Endodermal cell (in vitro differentiated cells): ENCODE results near the gene ODF4. TPM values are rescaled to one million over a fixed set of nuclear protein-coding genes. Genes with fewer than 3 reads are reported as not detected.

Source experiments
- DNase-seq: peaks from one replicate; pipeline ENCODE4 v3.0.0-alpha.2; 2017
- H3K27ac ChIP-seq: 2 replicates; pipeline ENCODE4 v1.5.1; 2013; ENCODE audit warnings: mild to moderate bottlenecking, low read depth, low read length, moderate library complexity
- H3K27me3 ChIP-seq: 2 replicates; pipeline ENCODE4 v1.6.1; 2013; ENCODE audit warnings: mild to moderate bottlenecking, low read length, moderate library complexity; ENCODE audit not compliant: insufficient read depth, control insufficient read depth, poor library complexity, severe bottlenecking
- H3K36me3 ChIP-seq: 2 replicates; pipeline ENCODE4 v1.7.0; 2013; ENCODE audit warnings: mild to moderate bottlenecking, low read length, moderate library complexity; ENCODE audit not compliant: control insufficient read depth, insufficient read depth
- H3K4me1 ChIP-seq: one replicate; pipeline ENCODE4 v1.7.0; 2013; ENCODE audit warnings: low read length; ENCODE audit not compliant: control insufficient read depth, insufficient read depth
- H3K4me3 ChIP-seq: 2 replicates; pipeline ENCODE4 v1.5.1; 2013; ENCODE audit warnings: mild to moderate bottlenecking, low read length, moderate library complexity
- H3K9ac ChIP-seq: 2 replicates; pipeline ENCODE4 v1.6.1; 2013; ENCODE audit warnings: mild to moderate bottlenecking, low read length, moderate library complexity; ENCODE audit not compliant: poor library complexity, severe bottlenecking; ENCODE audit errors: extremely low read depth
- H3K9me3 ChIP-seq: 2 replicates; pipeline ENCODE4 v1.6.1; 2013; ENCODE audit warnings: mild to moderate bottlenecking, low read length, moderate library complexity; ENCODE audit not compliant: control insufficient read depth
- H3K27ac Mint-ChIP-seq: 2 replicates; pipeline ENCODE4 v1.8.0; 2020; ENCODE audit warnings: mixed read lengths
- H3K27me3 Mint-ChIP-seq: 2 replicates; pipeline ENCODE4 v1.8.0; 2021; ENCODE audit warnings: mild to moderate bottlenecking, mixed read lengths; ENCODE audit not compliant: insufficient read depth
- H3K36me3 Mint-ChIP-seq: 2 replicates; pipeline ENCODE4 v1.8.0; 2020; ENCODE audit warnings: low read depth, mixed read lengths
- H3K4me1 Mint-ChIP-seq: 2 replicates; pipeline ENCODE4 v1.8.0; 2020; ENCODE audit warnings: mixed read lengths
- H3K4me3 Mint-ChIP-seq: 2 replicates; pipeline ENCODE4 v1.8.0; 2020; ENCODE audit warnings: mild to moderate bottlenecking, moderate library complexity, mixed read lengths
- H3K9me3 Mint-ChIP-seq: 2 replicates; pipeline ENCODE4 v1.8.0; 2020; ENCODE audit warnings: mild to moderate bottlenecking, mixed read lengths
- CTCF ChIP-seq: fragments of 200-600 bp; sonication (generic); conservative IDR thresholded peaks from 2 replicates; pipeline ENCODE4 v1.5.0; 2021; ENCODE audit warnings: antibody characterized with exemption, mild to moderate bottlenecking
- WGBS, 2 experiments: methylation state at CpG; one replicate each; pipeline versions ENCODE4 v1.1.5 to v1.1.7; 2013; ENCODE audit warnings: missing lambda C conversion rate in 2 of 2, mixed read lengths in 1 of 2; ENCODE audit not compliant: insufficient coverage in 1 of 2, insufficient read length in 1 of 2; 5-methylcytosine and 5-hydroxymethylcytosine counted together
- total RNA-seq, 2 donors: library from RNA; stranded (reverse); fragmentation: NEBNext Ultra II Directional in 1 of 2; extraction: Animal tissue kit (Norgen Biotek cat#: 25700) in 1 of 2; gene quantifications; 2 replicates in 1 of 2; 3 replicates in 1 of 2; pipeline ENCODE4 v1.2.1, GENCODE V29; 2021

ODF4 gene
- total RNA-seq, 2 donors from 2014 or later = not detected

GRCh38 chr17:8332128-8332527 is 7.5 kb upstream of the ODF4 start:
- no peaks in the 10 kb centered on the region for H3K9me3 Mint-ChIP-seq
- no peak overlapping the region for H3K27ac ChIP-seq
- no peak for TF ChIP-seq CTCF
- no peak for DNase-seq
- H3K27me3 ChIP-seq = peaks cover 7% of the 10 kb centered on the region
- 83 to 95% methylated on average over 1 to 2 of the region's 2 CpGs for WGBS, 2 experiments
- no peaks in the 10 kb centered on the region for H3K9me3 ChIP-seq
- H3K36me3 Mint-ChIP-seq = no peaks in the 10 kb centered on the region
- no peak overlapping the region for H3K4me3 ChIP-seq
- no peaks in the 10 kb centered on the region for H3K4me1 Mint-ChIP-seq
- H3K4me1 ChIP-seq = no peaks in the 10 kb centered on the region
- no peak overlapping the region for H3K9ac ChIP-seq
- peaks cover 9% of the 10 kb centered on the region for H3K27me3 Mint-ChIP-seq
- no peaks in the 10 kb centered on the region for H3K36me3 ChIP-seq
- H3K4me3 Mint-ChIP-seq = no peak overlapping the region
- H3K27ac Mint-ChIP-seq = no peak overlapping the region

- Mint-ChIP-seq H3K4me1 (peaks cover 1% of the 10 kb centered on the region), H3K9me3 (no peaks in the 10 kb centered on the region), H3K4me3 (no peak overlapping the region), H3K27me3 (peaks cover 4% of the 10 kb centered on the region), H3K27ac (no peak overlapping the region), H3K36me3 (no peaks in the 10 kb centered on the region)
- WGBS, 2 experiments = 49 to 66% methylated on average over 5 of the region's 5 CpGs
- Histone ChIP-seq H3K9ac (no peak overlapping the region), H3K4me1 (no peaks in the 10 kb centered on the region), H3K4me3 (no peak overlapping the region), H3K27ac (no peak overlapping the region), H3K27me3 (peaks cover under 1% of the 10 kb centered on the region), H3K9me3 (no peaks in the 10 kb centered on the region), H3K36me3 (no peaks in the 10 kb centered on the region)
- DNase-seq = peak; percentile 83
- TF ChIP-seq CTCF = no peak
Observed at GRCh38 chr17:8332688-8333087, 7.0 kb upstream of the ODF4 start.

GRCh38 chr17:8333281-8333680 is 6.4 kb upstream of the ODF4 start:
- Mint-ChIP-seq H3K4me3 (no peak overlapping the region), H3K9me3 (no peaks in the 10 kb centered on the region), H3K4me1 (peaks cover 7% of the 10 kb centered on the region), H3K27me3 (peaks cover under 1% of the 10 kb centered on the region), H3K27ac (no peak overlapping the region), H3K36me3 (no peaks in the 10 kb centered on the region)
- DNase-seq = no peak
- Histone ChIP-seq H3K4me3 (no peak overlapping the region), H3K9ac (no peak overlapping the region), H3K27me3 (no peaks in the 10 kb centered on the region), H3K4me1 (peaks cover 5% of the 10 kb centered on the region), H3K36me3 (no peaks in the 10 kb centered on the region), H3K9me3 (no peaks in the 10 kb centered on the region), H3K27ac (no peak overlapping the region)
- 92 to 97% methylated on average over 4 of the region's 4 CpGs for WGBS, 2 experiments
- TF ChIP-seq CTCF = no peak
